Measurements from ENCODE around the gene MMUT.
A peak's percentile ranks its signal among the peaks of the same experiment; 100 is the strongest.
"Not testable (repeated sequence)": the region's sequence is repeated elsewhere in the genome, so short reads cannot be mapped to it uniquely, and the experiment has no call there.

Gene MMUT

GRCh38 chr6:49423817-49424216 lies 39.2 kb downstream of the MMUT start:
- no peak for DNase-seq

DNA sequence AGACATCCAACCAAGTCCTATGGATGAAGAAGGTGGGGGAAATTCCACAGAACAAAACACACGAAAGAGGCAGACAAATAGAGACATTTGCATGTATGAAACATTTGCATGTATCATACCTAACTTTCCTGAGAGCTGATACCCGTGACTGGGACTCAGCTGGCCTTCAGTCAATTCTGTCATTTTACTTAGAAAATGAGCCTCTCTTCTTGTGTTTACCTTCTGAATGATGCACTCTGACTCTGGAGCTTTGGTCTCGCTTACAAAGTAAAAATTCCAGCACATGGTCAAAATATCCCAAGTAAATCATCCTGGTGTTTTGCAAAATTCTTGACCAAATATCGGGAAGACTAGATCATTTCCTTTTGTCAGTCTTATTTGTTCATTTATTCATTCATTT lies 46.9 kb downstream of the MMUT start:
- no peak for DNase-seq

GRCh38 chr6:49415358-49415757 lies 47.7 kb downstream of the MMUT start:
- no peak for DNase-seq

GRCh38 chr6:49410564-49410963 lies 52.5 kb downstream of the MMUT start:
- DNase-seq: no peak

GRCh38 chr6:49409951-49410542 lies 53.0 kb downstream of the MMUT start:
- DNase-seq: peak in 41 of 51 donors; percentile 2 to 75 (median 29)

GRCh38 chr6:49406250-49406970 lies 56.6 kb downstream of the MMUT start:
- DNase-seq: no peak

DNA sequence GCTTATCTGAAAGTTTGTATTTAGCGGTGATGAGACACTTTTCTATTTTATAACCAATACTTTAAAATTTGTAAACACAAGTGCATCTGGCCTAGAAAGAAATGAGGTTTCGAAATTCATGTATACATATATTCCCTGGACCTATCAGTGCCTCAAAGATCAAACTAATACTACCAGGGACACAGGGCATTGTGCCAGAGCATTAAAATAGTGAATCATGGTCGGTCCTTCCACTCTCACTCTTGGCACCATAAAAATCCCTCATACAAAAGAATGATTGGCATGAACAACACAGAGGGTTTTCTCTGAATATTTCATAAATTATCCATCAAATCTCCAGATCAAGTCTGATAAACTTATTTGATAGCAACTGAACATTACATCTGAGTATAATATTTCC lies 62.0 kb downstream of the MMUT start:
- DNase-seq: no peak

DNA sequence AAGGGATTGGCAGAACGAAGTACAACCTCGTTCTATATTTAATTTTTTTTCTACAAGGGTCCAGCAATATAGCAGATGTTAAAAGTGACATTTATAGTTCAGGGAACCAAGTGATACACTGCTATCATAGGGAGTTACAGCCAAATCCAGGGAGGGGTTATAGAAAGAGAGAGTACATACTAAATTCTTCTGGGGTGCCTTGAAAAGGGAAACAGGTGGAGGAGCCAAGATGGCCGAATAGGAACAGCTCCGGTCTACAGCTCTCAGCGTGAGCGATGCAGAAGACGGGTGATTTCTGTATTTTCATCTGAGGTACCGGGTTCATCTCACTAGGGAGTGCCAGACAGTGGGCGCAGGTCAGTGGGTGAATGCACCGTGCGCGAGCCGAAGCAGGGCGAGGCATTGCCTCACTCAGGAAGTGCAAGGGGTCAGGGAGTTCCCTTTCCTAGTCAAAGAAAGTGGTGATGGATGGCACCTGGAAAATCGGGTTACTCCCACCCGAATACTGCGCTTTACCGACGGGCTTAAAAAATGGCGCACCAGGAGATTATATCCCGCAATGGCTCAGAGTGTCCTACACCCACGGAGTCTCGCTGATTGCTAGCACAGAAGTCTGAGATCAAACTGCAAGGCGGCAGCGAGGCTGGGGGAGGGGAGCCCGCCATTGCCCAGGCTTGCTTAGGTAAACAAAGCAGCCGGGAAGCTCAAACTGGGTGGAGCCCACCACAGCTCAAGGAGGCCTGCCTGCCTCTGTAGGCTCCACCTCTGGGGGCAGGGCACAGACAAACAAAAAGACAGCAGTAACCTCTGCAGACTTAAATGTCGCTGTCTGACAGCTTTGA lies 76.2 kb downstream of the MMUT start:
- not testable (repeated sequence) for DNase-seq

GRCh38 chr6:49384904-49385303 lies 78.1 kb downstream of the MMUT start:
- DNase-seq: no peak

Measured in hypothalamus (tissue), 51 donors.